Measurements from ENCODE around the gene SUCLG2. TPM values are rescaled to one million over a fixed set of nuclear protein-coding genes. Genes with fewer than 3 reads are reported as not detected.

The SUCLG2 gene
- total and polyA plus RNA-seq, 10 of the 15 experiments (the other 5 are each of a cell fraction or from before 2014, with no cell fraction given), result 17.8 to 50.9 (median 37.2) TPM

GRCh38 chr3:67593761-67594234 lies 60.6 kb downstream of the SUCLG2 start (continued):
- TF ChIP-seq ZNF687 (IDR thresholded peaks at IDR 0.05) (no peak), CTCF (IDR thresholded peaks at IDR 0.05 in 2 of 3, conservative IDR thresholded peaks at IDR 0.05 in 1 of 3; ENCODE audit: control insufficient read depth in 2 of 3, extremely low read depth in 1 of 3, insufficient read depth in 1 of 3, low read depth in 3 of 3, low read length in 3 of 3) (peak; percentile 25 to 29 (median 28); a peak in 4 of 6 replicates), RBBP5 (conservative IDR thresholded peaks at IDR 0.05) (no peak), IKZF2 (IDR thresholded peaks at IDR 0.05) (no peak), RAD21 (IDR thresholded peaks at IDR 0.05; ENCODE audit: insufficient read depth, low read depth, low read length) (peak; percentile 35), CBX5 (IDR thresholded peaks at IDR 0.05; ENCODE audit: low read depth) (no peak), MAX (IDR thresholded peaks at IDR 0.05; ENCODE audit: low read depth, low read length) (no peak), ZNF207 (IDR thresholded peaks at IDR 0.05; ENCODE audit: borderline replicate concordance) (no peak)
